Right lobe of liver (tissue), 4 donors: ENCODE measurements around the gene HDC.

Source experiments
- POLR2A ChIP-seq: fragments of 450-650 bp; IDR thresholded peaks from one replicate; pipeline ENCODE4 v1.6.1; 2017; ENCODE audit warnings: antibody characterized with exemption, mild to moderate bottlenecking
- TF ChIP-seq, protein P1 (sequence below), 4 donors: fragments of 200-600 bp in 3 of 4; fragments of 450-650 bp in 1 of 4; IDR thresholded peaks; one replicate each; pipeline versions ENCODE4 v1.5.1 to v1.8.0; 2016 to 2022; ENCODE audit warnings: antibody characterized with exemption in 4 of 4, mild to moderate bottlenecking in 2 of 4
- donor health status: DM: no; HTN: no; CAD: no.
- donor health status: DM: no; HTN: no; CAD: no.
- donor health status: DM: no; HTN: yes; CAD: no.

DNA sequence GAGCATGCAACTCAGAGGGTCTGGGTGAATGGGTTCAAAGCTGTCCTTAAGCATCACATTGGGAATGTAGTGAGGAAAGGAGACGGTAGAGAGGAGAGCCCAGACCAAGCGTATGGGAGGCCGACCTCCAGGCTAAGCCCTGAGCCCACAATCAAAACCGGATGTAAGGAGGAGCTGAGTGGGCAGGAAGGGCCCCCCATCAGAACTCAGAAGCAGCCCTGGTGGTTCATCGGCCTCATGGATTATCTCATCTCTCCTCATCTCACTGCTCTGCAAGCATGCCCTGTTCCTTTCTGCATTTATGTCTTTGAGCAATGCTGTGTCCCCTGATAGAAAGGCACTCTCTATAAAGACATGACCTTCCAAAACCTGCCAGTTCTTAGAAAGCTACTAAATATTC is 6.2 kb downstream of the HDC start:
- no peak for TF ChIP-seq POLR2A
- TF ChIP-seq, protein P1, sequence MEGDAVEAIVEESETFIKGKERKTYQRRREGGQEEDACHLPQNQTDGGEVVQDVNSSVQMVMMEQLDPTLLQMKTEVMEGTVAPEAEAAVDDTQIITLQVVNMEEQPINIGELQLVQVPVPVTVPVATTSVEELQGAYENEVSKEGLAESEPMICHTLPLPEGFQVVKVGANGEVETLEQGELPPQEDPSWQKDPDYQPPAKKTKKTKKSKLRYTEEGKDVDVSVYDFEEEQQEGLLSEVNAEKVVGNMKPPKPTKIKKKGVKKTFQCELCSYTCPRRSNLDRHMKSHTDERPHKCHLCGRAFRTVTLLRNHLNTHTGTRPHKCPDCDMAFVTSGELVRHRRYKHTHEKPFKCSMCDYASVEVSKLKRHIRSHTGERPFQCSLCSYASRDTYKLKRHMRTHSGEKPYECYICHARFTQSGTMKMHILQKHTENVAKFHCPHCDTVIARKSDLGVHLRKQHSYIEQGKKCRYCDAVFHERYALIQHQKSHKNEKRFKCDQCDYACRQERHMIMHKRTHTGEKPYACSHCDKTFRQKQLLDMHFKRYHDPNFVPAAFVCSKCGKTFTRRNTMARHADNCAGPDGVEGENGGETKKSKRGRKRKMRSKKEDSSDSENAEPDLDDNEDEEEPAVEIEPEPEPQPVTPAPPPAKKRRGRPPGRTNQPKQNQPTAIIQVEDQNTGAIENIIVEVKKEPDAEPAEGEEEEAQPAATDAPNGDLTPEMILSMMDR (IDR thresholded peaks at IDR 0.05): no peak
